GM10266 (cell line): ENCODE measurements around the gene TBC1D2B.

Experiments used
- DNase-seq: peaks from one replicate; pipeline ENCODE4 v3.0.0; 2012; ENCODE audit errors: extremely low spot score
- CTCF ChIP-seq: IDR thresholded peaks from 2 replicates; pipeline ENCODE4 v1.5.1; 2012; ENCODE audit warnings: mild to moderate bottlenecking, low read depth; ENCODE audit not compliant: control insufficient read depth, insufficient read depth; ENCODE audit errors: missing control alignments

Gene TBC1D2B

GRCh38 chr15:78024519-78024870 is 53.0 kb downstream of the TBC1D2B start:
- DNase-seq, result no peak
- no peak for TF ChIP-seq CTCF

GRCh38 chr15:78023865-78024518 is 53.5 kb downstream of the TBC1D2B start:
- no peak for DNase-seq
- no peak for TF ChIP-seq CTCF

- DNase-seq, result no peak
- TF ChIP-seq CTCF, result no peak
Observed at GRCh38 chr15:78023081-78023665, 54.3 kb downstream of the TBC1D2B start.

- no peak for DNase-seq
- no peak for TF ChIP-seq CTCF
Observed at GRCh38 chr15:78021761-78022160, 55.8 kb downstream of the TBC1D2B start.

GRCh38 chr15:78020007-78020406 is 57.5 kb downstream of the TBC1D2B start:
- TF ChIP-seq CTCF, result no peak
- no peak for DNase-seq

- no peak for TF ChIP-seq CTCF
- DNase-seq, result peak; percentile 47
Observed at GRCh38 chr15:78018946-78019644, 58.4 kb downstream of the TBC1D2B start.

GRCh38 chr15:78018445-78018844 is 59.1 kb downstream of the TBC1D2B start:
- TF ChIP-seq CTCF, result no peak
- no peak for DNase-seq
